Ecto neural progenitor cell (in vitro differentiated cells): ENCODE data around the gene PLEKHA4.

Experiments
- DNase-seq: peaks from one replicate; pipeline ENCODE4 v3.0.0-alpha.2; 2018; ENCODE audit warnings: low spot score

The PLEKHA4 gene

GRCh38 chr19:48826606-48827020 lies 41.8 kb downstream of the PLEKHA4 start:
- DNase-seq, result no peak

GRCh38 chr19:48822514-48822913 lies 45.9 kb downstream of the PLEKHA4 start:
- no peak for DNase-seq

GRCh38 chr19:48821633-48822032 lies 46.8 kb downstream of the PLEKHA4 start:
- DNase-seq, result no peak

- no peak for DNase-seq
Measured at GRCh38 chr19:48819366-48819816, 49.0 kb downstream of the PLEKHA4 start.

GRCh38 chr19:48818234-48818820 lies 50.1 kb downstream of the PLEKHA4 start:
- DNase-seq, result no peak

GRCh38 chr19:48817585-48818124 lies 50.8 kb downstream of the PLEKHA4 start:
- DNase-seq, result no peak

- DNase-seq, result no peak
Measured at GRCh38 chr19:48815870-48816501, 52.4 kb downstream of the PLEKHA4 start.

- DNase-seq, result no peak
Measured at GRCh38 chr19:48814895-48815294, 53.5 kb downstream of the PLEKHA4 start.

- no peak for DNase-seq
Measured at GRCh38 chr19:48813123-48813913, 55.1 kb downstream of the PLEKHA4 start.

- peak; percentile 92 for DNase-seq
Measured at GRCh38 chr19:48812094-48812929, 56.1 kb downstream of the PLEKHA4 start.

GRCh38 chr19:48810151-48810550 lies 58.3 kb downstream of the PLEKHA4 start:
- no peak for DNase-seq

- DNase-seq, result peak; percentile 56
Measured at GRCh38 chr19:48807590-48808308, 60.7 kb downstream of the PLEKHA4 start.

- peak; percentile 72 for DNase-seq
Measured at GRCh38 chr19:48806818-48807589, 61.4 kb downstream of the PLEKHA4 start.

GRCh38 chr19:48806518-48806817 lies 61.9 kb downstream of the PLEKHA4 start:
- DNase-seq, result no peak

GRCh38 chr19:48805452-48805851 lies 63.0 kb downstream of the PLEKHA4 start:
- no peak for DNase-seq

GRCh38 chr19:48804496-48804895 lies 63.9 kb downstream of the PLEKHA4 start:
- DNase-seq, result no peak

- no peak for DNase-seq
Measured at GRCh38 chr19:48802623-48803022, 65.8 kb downstream of the PLEKHA4 start.

GRCh38 chr19:48799358-48800300 lies 68.8 kb downstream of the PLEKHA4 start:
- DNase-seq, result no peak

GRCh38 chr19:48798937-48799336 lies 69.5 kb downstream of the PLEKHA4 start:
- DNase-seq, result peak; percentile 66
